NB4 (cell line): ENCODE data around the gene CMC2.

Experiments
- DNase-seq: peaks from one replicate; pipeline ENCODE4 v3.0.0; 2010; ENCODE audit warnings: low read depth
- H3K4me3 ChIP-seq: one replicate; pipeline ENCODE4 v1.5.1; 2011; ENCODE audit warnings: mild to moderate bottlenecking, low read depth, low read length, moderate library complexity
- MYC ChIP-seq: IDR thresholded peaks from 2 replicates; pipeline ENCODE4 v1.6.1; 2011; ENCODE audit warnings: low read depth, low read length
- POLR2A ChIP-seq: IDR thresholded peaks from 2 replicates; pipeline ENCODE4 v1.6.1; 2011; ENCODE audit warnings: mild to moderate bottlenecking; ENCODE audit not compliant: insufficient read length; ENCODE audit errors: extremely low read depth
- TF ChIP-seq, protein P1 (sequence below): IDR thresholded peaks from 2 replicates; pipeline ENCODE4 v1.6.1; 2011; ENCODE audit warnings: low read depth, low read length
- TF ChIP-seq, protein P2 (sequence below): IDR thresholded peaks from one replicate; pipeline ENCODE4 v1.5.1; 2012; ENCODE audit warnings: low read depth, low read length

The CMC2 gene

GRCh38 chr16:80984124-80984892 lies 22.4 kb downstream of the CMC2 start:
- TF ChIP-seq MYC (no peak), POLR2A (no peak)
- TF ChIP-seq, protein P1, sequence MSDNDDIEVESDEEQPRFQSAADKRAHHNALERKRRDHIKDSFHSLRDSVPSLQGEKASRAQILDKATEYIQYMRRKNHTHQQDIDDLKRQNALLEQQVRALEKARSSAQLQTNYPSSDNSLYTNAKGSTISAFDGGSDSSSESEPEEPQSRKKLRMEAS, result no peak
- TF ChIP-seq, protein P2, sequence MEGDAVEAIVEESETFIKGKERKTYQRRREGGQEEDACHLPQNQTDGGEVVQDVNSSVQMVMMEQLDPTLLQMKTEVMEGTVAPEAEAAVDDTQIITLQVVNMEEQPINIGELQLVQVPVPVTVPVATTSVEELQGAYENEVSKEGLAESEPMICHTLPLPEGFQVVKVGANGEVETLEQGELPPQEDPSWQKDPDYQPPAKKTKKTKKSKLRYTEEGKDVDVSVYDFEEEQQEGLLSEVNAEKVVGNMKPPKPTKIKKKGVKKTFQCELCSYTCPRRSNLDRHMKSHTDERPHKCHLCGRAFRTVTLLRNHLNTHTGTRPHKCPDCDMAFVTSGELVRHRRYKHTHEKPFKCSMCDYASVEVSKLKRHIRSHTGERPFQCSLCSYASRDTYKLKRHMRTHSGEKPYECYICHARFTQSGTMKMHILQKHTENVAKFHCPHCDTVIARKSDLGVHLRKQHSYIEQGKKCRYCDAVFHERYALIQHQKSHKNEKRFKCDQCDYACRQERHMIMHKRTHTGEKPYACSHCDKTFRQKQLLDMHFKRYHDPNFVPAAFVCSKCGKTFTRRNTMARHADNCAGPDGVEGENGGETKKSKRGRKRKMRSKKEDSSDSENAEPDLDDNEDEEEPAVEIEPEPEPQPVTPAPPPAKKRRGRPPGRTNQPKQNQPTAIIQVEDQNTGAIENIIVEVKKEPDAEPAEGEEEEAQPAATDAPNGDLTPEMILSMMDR, result no peak
- DNase-seq, result no peak
- no peak overlapping the region for H3K4me3 ChIP-seq

DNA sequence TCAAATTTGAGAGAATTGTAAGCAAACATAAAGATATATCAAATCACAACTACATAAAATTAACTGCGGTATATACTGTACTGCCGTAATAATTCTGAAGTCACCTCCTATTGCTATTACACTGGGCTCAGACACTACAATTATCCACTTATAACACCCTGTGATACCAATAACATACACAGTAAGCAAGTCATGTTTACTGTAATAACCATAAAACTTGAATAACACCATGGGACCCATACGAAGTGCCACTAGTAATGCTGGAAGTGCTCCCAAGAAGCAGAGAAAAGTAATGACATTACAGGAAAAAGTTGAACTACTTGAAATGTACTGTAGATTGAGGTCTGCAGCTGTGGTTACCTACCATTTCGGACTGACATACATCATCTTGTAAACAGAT lies 24.0 kb downstream of the CMC2 start:
- TF ChIP-seq, protein P2, result no peak
- TF ChIP-seq POLR2A (no peak), MYC (no peak)
- TF ChIP-seq, protein P1, result no peak
- no peak for DNase-seq
- no peak overlapping the region for H3K4me3 ChIP-seq

GRCh38 chr16:80981103-80981502 lies 25.6 kb downstream of the CMC2 start:
- TF ChIP-seq, protein P1, result no peak
- TF ChIP-seq, protein P2, result no peak
- TF ChIP-seq POLR2A (no peak), MYC (no peak)
- no peak for DNase-seq

DNA sequence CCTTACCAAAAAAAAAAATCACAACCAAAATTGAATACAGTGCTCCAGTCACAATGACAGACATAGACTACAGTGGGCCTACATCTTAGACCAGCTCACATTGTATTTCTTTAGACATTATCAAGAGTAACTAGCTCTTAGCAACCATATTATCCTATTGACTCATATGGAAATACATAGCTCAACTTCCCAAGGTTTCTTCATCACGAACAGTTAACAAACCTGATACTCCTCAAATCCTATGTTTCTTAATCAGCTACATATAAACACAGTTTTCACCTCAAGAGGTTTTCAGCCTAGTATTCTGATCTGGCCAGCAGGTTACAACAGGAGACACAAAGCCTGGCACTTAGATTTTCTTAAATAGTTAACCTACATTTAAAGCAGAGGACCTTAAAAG lies 29.7 kb downstream of the CMC2 start:
- H3K4me3 ChIP-seq, result no peak overlapping the region
- no peak for DNase-seq
- TF ChIP-seq, protein P2, result no peak
- TF ChIP-seq MYC, result no peak
- TF ChIP-seq, protein P1, result no peak
- no peak for TF ChIP-seq POLR2A

More at GRCh38 chr16:80981103-80981502, 25.6 kb downstream of the CMC2 start:
- no peak overlapping the region for H3K4me3 ChIP-seq

GRCh38 chr16:80974649-80975376 lies 31.9 kb downstream of the CMC2 start:
- DNase-seq, result no peak
- H3K4me3 ChIP-seq, result no peak overlapping the region
- TF ChIP-seq, protein P2, result peak; percentile 18
- no peak for TF ChIP-seq MYC
- TF ChIP-seq POLR2A, result no peak
- TF ChIP-seq, protein P1, result no peak
